GM12891 (cell line): ENCODE measurements around the gene ZNF582. TPM values are rescaled to one million over a fixed set of nuclear protein-coding genes. Genes with fewer than 3 reads are reported as not detected.

Source experiments
- DNase-seq: peaks from one replicate; pipeline ENCODE4 v3.0.0; 2011; ENCODE audit warnings: low spot score; ENCODE audit not compliant: insufficient read length
- FAIRE-seq: peaks from 2 replicates; lab custom pipeline; 2011; peaks lifted over from hg19 to GRCh38; lab: Jason Lieb, UNC
- PAX5 ChIP-seq: IDR thresholded peaks from 2 replicates; pipeline ENCODE4 v1.6.1; 2011; ENCODE audit warnings: low read length, moderate library complexity, mild to moderate bottlenecking; ENCODE audit not compliant: insufficient read depth, severe bottlenecking
- POLR2A ChIP-seq: IDR thresholded peaks from 2 replicates; pipeline ENCODE4 v1.6.1; 2011; ENCODE audit warnings: low read depth, low read length, control low read depth
- POLR2AphosphoS5 ChIP-seq: IDR thresholded peaks from 2 replicates; pipeline ENCODE4 v1.6.1; 2011; ENCODE audit warnings: low read depth, low read length, control low read depth
- POU2F2 ChIP-seq: IDR thresholded peaks from 2 replicates; pipeline ENCODE4 v1.6.1; 2011; ENCODE audit warnings: low read depth, mild to moderate bottlenecking, control low read depth, low read length, moderate library complexity
- SPI1 ChIP-seq: IDR thresholded peaks from 2 replicates; pipeline ENCODE4 v1.6.1; 2011; ENCODE audit warnings: low read depth, low read length, control low read depth
- TAF1 ChIP-seq: IDR thresholded peaks from 2 replicates; pipeline ENCODE4 v1.6.1; 2011; ENCODE audit warnings: low read depth, low read length, control low read depth
- polyA plus RNA-seq: library from polyadenylated mRNA; unstranded; fragments of >200 nt; gene quantifications from one replicate; pipeline ENCODE4 v1.2.1, GENCODE V29; 2012; ENCODE audit warnings: low read depth, missing spikeins, inconsistent platforms; ENCODE audit not compliant: missing spikeins

The ZNF582 gene
- polyA plus RNA-seq = 0.98 TPM

- TF ChIP-seq POLR2AphosphoS5 (0 out of 2 replicates have a peak, but pooled peaks have one; percentile 23), POLR2A (peak; percentile 71; the same call in 1 of the 2 replicates), TAF1 (no peak), SPI1 (no peak), POU2F2 (0 out of 2 replicates have a peak, but pooled peaks have one; percentile 50), PAX5 (no peak)
- peak; percentile 86 for DNase-seq
- peak; percentile 98 for FAIRE-seq
Observed at GRCh38 chr19:56393119-56394012, at the start of gene ZNF582. Gene ZNF582 (minus strand): TSS chr19:56393534. CDS start chr19:56391752, 1,782 bp downstream.

GRCh38 chr19:56441206-56441792 lies 48.0 kb upstream of the ZNF582 start:
- DNase-seq (no peak), FAIRE-seq (no peak)
- no peak for TF ChIP-seq POU2F2
- TF ChIP-seq TAF1 = no peak
- TF ChIP-seq PAX5 = no peak
- TF ChIP-seq SPI1 = no peak
- no peak for TF ChIP-seq POLR2A
- no peak for TF ChIP-seq POLR2AphosphoS5

GRCh38 chr19:56423985-56424353 lies 30.6 kb upstream of the ZNF582 start:
- FAIRE-seq (no peak), DNase-seq (no peak)
- TF ChIP-seq POLR2AphosphoS5 = no peak
- TF ChIP-seq POU2F2 = no peak
- no peak for TF ChIP-seq SPI1

GRCh38 chr19:56423276-56423984 lies 30.1 kb upstream of the ZNF582 start:
- DNase-seq = no peak
- FAIRE-seq = no peak

GRCh38 chr19:56405062-56405461 lies 11.7 kb upstream of the ZNF582 start:
- no peak for TF ChIP-seq POLR2A
- TF ChIP-seq PAX5 = no peak
- no peak for TF ChIP-seq POLR2AphosphoS5
- no peak for TF ChIP-seq TAF1
- TF ChIP-seq POU2F2 = no peak
- no peak for TF ChIP-seq SPI1
- DNase-seq = no peak
- no peak for FAIRE-seq

More at GRCh38 chr19:56423276-56423984, 30.1 kb upstream of the ZNF582 start:
- TF ChIP-seq TAF1 (no peak), PAX5 (no peak), SPI1 (no peak), POLR2A (no peak), POU2F2 (no peak), POLR2AphosphoS5 (no peak)

GRCh38 chr19:56404705-56405056 lies 11.3 kb upstream of the ZNF582 start:
- no peak for DNase-seq
- TF ChIP-seq SPI1 (no peak), POU2F2 (no peak), PAX5 (no peak), TAF1 (no peak), POLR2A (no peak), POLR2AphosphoS5 (no peak)
- FAIRE-seq = no peak

- FAIRE-seq = peak; percentile 94
- peak; percentile 88 for DNase-seq
- TF ChIP-seq TAF1 = no peak
- peak; percentile 16; the same call in 1 of the 2 replicates for TF ChIP-seq POLR2A
- TF ChIP-seq POLR2AphosphoS5 = no peak
- peak; percentile 12; the same call in 1 of the 2 replicates for TF ChIP-seq POU2F2
Observed at GRCh38 chr19:56403764-56404704, 10.7 kb upstream of the ZNF582 start, which contains the start of gene ZNF583. Gene ZNF583 (plus strand): TSS chr19:56404332. CDS start chr19:56407115, 2,783 bp downstream.

GRCh38 chr19:56403261-56403660 lies 9.9 kb upstream of the ZNF582 start:
- no peak for TF ChIP-seq POU2F2
- peak; percentile 27; the same call in 1 of the 2 replicates for TF ChIP-seq SPI1
- FAIRE-seq (no peak), DNase-seq (no peak)

- TF ChIP-seq TAF1 = no peak
- TF ChIP-seq POLR2A = no peak
- no peak for TF ChIP-seq POLR2AphosphoS5
- no peak for FAIRE-seq
- DNase-seq = no peak
Observed at GRCh38 chr19:56400485-56400884, 7.2 kb upstream of the ZNF582 start.
